NCI-H2107 treated with DMSO at 0.1 percent for 48 hours (cell line): ENCODE results near the gene ERP29.
"Not testable (repeated sequence)": the region's sequence is repeated elsewhere in the genome, so short reads cannot be mapped to it uniquely, and the experiment has no call there.

Source experiments
- DNase-seq: peaks from one replicate; lab custom pipeline; 2025; ENCODE audit not compliant: unreplicated experiment; lab: John Stamatoyannopoulos, UW

The ERP29 gene

GRCh38 chr12:112032292-112032691, 19.1 kb downstream of the ERP29 start:
- DNase-seq, result no peak

GRCh38 chr12:112035219-112035785, 22.1 kb downstream of the ERP29 start:
- DNase-seq, result no peak

- DNase-seq, result not testable (repeated sequence)
Measured at GRCh38 chr12:112036614-112037013, 23.4 kb downstream of the ERP29 start.

- DNase-seq, result no peak
Measured at GRCh38 chr12:112046003-112046402, 32.8 kb downstream of the ERP29 start.

GRCh38 chr12:112049351-112049750, 36.1 kb downstream of the ERP29 start:
- DNase-seq, result no peak

DNA sequence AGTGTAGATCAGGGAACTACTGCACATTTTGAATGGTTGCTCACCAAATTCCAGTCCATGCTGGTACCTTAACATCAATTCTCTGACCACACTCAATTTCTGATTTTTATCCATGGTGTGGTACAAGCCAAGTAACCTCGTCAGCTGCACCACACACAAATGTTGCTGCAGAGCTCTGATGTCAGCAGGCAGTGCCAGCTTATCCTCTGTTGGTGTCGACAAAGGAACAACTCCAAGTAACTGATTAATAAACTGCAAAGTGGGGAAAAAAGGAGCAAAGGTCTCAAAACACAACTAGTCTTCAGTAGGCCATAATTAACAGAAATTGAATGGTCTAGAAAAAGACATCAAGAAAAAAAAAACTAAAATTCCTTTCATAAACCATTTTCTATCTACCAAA, 47.9 kb downstream of the ERP29 start:
- no peak for DNase-seq

DNA sequence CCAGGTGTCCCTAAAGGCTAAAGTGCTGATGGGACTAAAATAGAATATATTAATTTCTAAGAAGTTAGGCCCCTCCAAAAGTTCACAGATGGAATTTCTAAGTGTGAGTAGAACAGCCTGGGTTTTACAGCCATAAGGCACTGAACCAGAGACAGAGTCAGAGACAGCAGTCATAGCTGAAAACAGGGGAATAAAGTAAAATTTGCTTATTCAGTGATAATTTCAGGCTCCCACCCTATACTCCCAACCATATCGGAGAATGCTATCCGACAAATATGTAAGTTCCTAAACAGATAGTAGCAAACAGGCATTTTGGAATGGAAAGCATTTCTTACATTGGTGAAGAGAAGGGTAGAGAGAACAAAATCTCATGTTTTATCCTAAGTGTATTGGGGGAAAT, 50.0 kb downstream of the ERP29 start:
- DNase-seq, result no peak

DNA sequence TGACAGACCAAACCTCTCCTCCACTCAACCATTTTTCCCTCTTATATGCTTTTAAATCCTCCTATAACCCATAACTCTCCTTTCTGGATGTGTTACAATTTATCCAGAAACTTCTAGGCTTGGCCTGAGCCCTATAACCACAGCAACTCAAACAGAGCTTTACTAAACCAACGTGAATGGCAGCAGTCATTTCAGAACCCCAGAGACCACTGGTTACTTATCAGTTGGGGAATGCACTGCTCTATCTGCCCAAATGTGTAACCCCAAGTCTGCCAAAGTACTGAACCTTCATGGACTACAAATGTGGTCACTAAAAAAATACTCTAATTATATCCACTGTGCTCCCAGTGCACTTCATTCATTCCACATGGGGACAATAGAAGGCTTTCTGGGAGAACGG, 53.3 kb downstream of the ERP29 start:
- no peak for DNase-seq
